ENCODE measurements around the gene TTBK2. TPM values are rescaled to one million over a fixed set of nuclear protein-coding genes. Genes with fewer than 3 reads are reported as not detected.
A peak's percentile ranks its signal among the peaks of the same experiment; 100 is the strongest.

TTBK2 gene
- total RNA-seq, 1 donor from 2014 or later: 18.6 TPM

GRCh38 chr15:42728972-42729371 is 191.6 kb downstream of the TTBK2 start:
- DNase-seq (ENCODE audit: low spot score): no peak

GRCh38 chr15:42728560-42728959 is 192.0 kb downstream of the TTBK2 start:
- DNase-seq (ENCODE audit: low spot score): no peak

GRCh38 chr15:42727750-42728381 is 192.7 kb downstream of the TTBK2 start:
- no peak for DNase-seq (ENCODE audit: low spot score)

GRCh38 chr15:42726114-42726513 is 194.5 kb downstream of the TTBK2 start:
- no peak for DNase-seq (ENCODE audit: low spot score)

GRCh38 chr15:42725331-42725903 is 195.2 kb downstream of the TTBK2 start:
- DNase-seq (ENCODE audit: low spot score): no peak

- DNase-seq (ENCODE audit: low spot score): no peak
Measured at GRCh38 chr15:42724276-42724675, 196.3 kb downstream of the TTBK2 start.

- no peak for DNase-seq (ENCODE audit: low spot score)
Measured at GRCh38 chr15:42723068-42723467, 197.5 kb downstream of the TTBK2 start.

GRCh38 chr15:42721916-42722315 is 198.7 kb downstream of the TTBK2 start:
- DNase-seq (ENCODE audit: low spot score): no peak

GRCh38 chr15:42721016-42721415 is 199.6 kb downstream of the TTBK2 start:
- no peak for DNase-seq (ENCODE audit: low spot score)

GRCh38 chr15:42720071-42720470 is 200.5 kb downstream of the TTBK2 start:
- no peak for DNase-seq (ENCODE audit: low spot score)

GRCh38 chr15:42719043-42719442 is 201.5 kb downstream of the TTBK2 start:
- DNase-seq (ENCODE audit: low spot score): no peak

GRCh38 chr15:42716626-42717025 is 204.0 kb downstream of the TTBK2 start:
- DNase-seq (ENCODE audit: low spot score): no peak

GRCh38 chr15:42716125-42716524 is 204.5 kb downstream of the TTBK2 start:
- no peak for DNase-seq (ENCODE audit: low spot score)

- no peak for DNase-seq (ENCODE audit: low spot score)
Measured at GRCh38 chr15:42712584-42712983, 208.0 kb downstream of the TTBK2 start.

GRCh38 chr15:42711746-42712145 is 208.8 kb downstream of the TTBK2 start:
- DNase-seq (ENCODE audit: low spot score): no peak

- DNase-seq (ENCODE audit: low spot score): no peak
Measured at GRCh38 chr15:42710662-42711061, 209.9 kb downstream of the TTBK2 start.

- no peak for DNase-seq (ENCODE audit: low spot score)
Measured at GRCh38 chr15:42707873-42708544, 212.6 kb downstream of the TTBK2 start.

GRCh38 chr15:42707068-42707467 is 213.5 kb downstream of the TTBK2 start:
- DNase-seq (ENCODE audit: low spot score): no peak

- DNase-seq (ENCODE audit: low spot score): no peak
Measured at GRCh38 chr15:42705336-42705735, 215.2 kb downstream of the TTBK2 start.

GRCh38 chr15:42704492-42704926 is 216.1 kb downstream of the TTBK2 start:
- peak; percentile 70 for DNase-seq (ENCODE audit: low spot score)

- no peak for DNase-seq (ENCODE audit: low spot score)
Measured at GRCh38 chr15:42696626-42697025, 224.0 kb downstream of the TTBK2 start.

GRCh38 chr15:42695527-42696071 is 225.0 kb downstream of the TTBK2 start:
- DNase-seq (ENCODE audit: low spot score): peak; percentile 15

- no peak for DNase-seq (ENCODE audit: low spot score)
Measured at GRCh38 chr15:42694398-42694797, 226.2 kb downstream of the TTBK2 start.

All from mucosa of gallbladder (tissue), 1 donor.